Measurements from ENCODE around the gene MGAT5B. TPM values are rescaled to one million over a fixed set of nuclear protein-coding genes. Genes with fewer than 3 reads are reported as not detected.

The MGAT5B gene
- total and polyA plus RNA-seq, 10 donors = 0.02 to 2.0 (median 0.75) TPM

DNA sequence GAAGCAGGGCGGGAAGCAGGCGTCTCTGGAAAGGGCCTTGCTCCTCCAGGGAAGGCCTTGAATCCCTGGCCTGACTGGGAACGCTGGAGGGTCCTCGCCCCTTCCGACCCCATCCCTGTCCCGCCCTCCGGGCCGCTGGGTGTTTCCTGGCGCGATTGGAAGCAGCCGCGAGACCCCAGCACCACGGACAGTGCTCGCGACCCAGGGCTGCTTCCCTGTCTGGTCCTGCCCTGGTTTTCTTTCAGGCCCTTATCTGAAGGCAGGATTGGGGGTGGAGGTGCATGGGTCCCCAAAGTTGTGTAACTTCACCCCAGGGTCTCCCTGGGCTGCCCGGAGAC lies 2.1 kb downstream of the MGAT5B start:
- Histone ChIP-seq H3K9me3 (peaks cover 0 to 10% (median 8%) of the 10 kb centered on the region in 8 donors), H3K27me3 (replicated peaks in 1 of 7) (peaks cover 8 to 86% (median 35%) of the 10 kb centered on the region in 7 donors), H3K27ac (no peak overlapping the region), H3K36me3 (no peaks in the 10 kb centered on the region), H3K4me3 (no peak overlapping the region), H3K4me1 (peaks cover 0 to 29% (median 22%) of the 10 kb centered on the region in 6 donors)
- intact Hi-C loops (cut with DNase I; ENCODE audit: low total_unique reads) = loop anchor here (10.0 kb wide), 1 partner anchor 374 kb away; no protein-coding TSS in a partner anchor
- DNase-seq = no peak
- whole genome bisulfite sequencing, 5 donors = 18 to 46% (median 25%) methylated on average over 8 to 16 of the region's 16 CpGs
- TF ChIP-seq POLR2AphosphoS5 (IDR thresholded peaks at IDR 0.05) = no peak
- TF ChIP-seq, protein P1, sequence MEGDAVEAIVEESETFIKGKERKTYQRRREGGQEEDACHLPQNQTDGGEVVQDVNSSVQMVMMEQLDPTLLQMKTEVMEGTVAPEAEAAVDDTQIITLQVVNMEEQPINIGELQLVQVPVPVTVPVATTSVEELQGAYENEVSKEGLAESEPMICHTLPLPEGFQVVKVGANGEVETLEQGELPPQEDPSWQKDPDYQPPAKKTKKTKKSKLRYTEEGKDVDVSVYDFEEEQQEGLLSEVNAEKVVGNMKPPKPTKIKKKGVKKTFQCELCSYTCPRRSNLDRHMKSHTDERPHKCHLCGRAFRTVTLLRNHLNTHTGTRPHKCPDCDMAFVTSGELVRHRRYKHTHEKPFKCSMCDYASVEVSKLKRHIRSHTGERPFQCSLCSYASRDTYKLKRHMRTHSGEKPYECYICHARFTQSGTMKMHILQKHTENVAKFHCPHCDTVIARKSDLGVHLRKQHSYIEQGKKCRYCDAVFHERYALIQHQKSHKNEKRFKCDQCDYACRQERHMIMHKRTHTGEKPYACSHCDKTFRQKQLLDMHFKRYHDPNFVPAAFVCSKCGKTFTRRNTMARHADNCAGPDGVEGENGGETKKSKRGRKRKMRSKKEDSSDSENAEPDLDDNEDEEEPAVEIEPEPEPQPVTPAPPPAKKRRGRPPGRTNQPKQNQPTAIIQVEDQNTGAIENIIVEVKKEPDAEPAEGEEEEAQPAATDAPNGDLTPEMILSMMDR (IDR thresholded peaks at IDR 0.05 in 8 of 11, conservative IDR thresholded peaks at IDR 0.05 in 3 of 11) = no peak
- TF ChIP-seq POLR2A (IDR thresholded peaks at IDR 0.05) = no peak

DNA sequence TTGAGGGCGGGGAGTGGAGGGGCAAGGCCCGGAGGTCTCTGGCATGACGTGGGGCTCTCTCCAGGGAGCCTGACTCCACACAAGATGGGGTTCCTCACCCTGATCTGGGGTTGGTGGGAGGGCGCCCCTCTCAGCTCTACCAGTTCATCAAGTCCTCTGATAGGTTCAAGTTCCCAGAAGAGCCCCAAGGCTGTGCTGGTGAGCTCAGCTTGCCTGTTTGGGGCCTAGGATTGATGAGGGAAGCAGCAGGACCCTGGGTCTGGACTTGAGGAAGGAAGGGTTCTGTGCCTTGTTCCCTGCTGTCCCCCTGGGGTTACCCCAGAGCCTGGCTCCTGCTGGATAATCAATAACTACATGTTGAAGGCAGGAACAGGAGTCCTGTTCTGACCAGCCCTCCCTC lies 3.5 kb downstream of the MGAT5B start:
- WGBS, 5 donors = 88 to 93% (median 91%) methylated on average over 4 of the region's 4 CpGs
- Histone ChIP-seq H3K27me3 (replicated peaks in 1 of 7) (peaks cover 8 to 72% (median 35%) of the 10 kb centered on the region in 7 donors), H3K9me3 (peaks cover 0 to 18% (median 11%) of the 10 kb centered on the region in 8 donors), H3K4me3 (no peak overlapping the region), H3K4me1 (peaks cover 0 to 29% (median 22%) of the 10 kb centered on the region in 6 donors), H3K27ac (no peak overlapping the region), H3K36me3 (no peaks in the 10 kb centered on the region)
- intact Hi-C loops (cut with DNase I; ENCODE audit: low total_unique reads) = loop anchor here (10.0 kb wide), 1 partner anchor 373 kb away; no protein-coding TSS in a partner anchor
- TF ChIP-seq, protein P1 (IDR thresholded peaks at IDR 0.05 in 8 of 11, conservative IDR thresholded peaks at IDR 0.05 in 3 of 11) = no peak
- TF ChIP-seq POLR2AphosphoS5 (IDR thresholded peaks at IDR 0.05) (no peak), POLR2A (IDR thresholded peaks at IDR 0.05) (no peak)
- no peak for DNase-seq

GRCh38 chr17:76872221-76872873 lies 4.1 kb downstream of the MGAT5B start:
- H3K36me3 ChIP-seq = no peaks in the 10 kb centered on the region

DNA sequence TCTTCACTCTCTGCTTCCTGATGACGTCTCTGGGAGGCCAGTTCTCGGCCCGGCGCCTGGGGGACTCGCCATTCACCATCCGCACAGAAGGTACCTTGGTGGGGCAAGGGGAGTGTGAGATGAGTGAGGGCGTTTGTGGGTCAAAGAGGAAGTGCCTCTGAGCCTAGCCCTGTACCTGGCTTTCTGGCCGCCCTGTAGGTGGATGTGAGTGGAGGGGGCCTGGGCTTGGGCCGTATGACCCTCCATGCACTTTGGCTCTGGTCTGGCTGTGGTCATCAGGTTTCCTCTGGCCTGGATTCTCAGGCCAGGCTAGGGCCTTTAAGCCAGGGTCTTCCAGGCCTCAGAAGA lies 4.6 kb downstream of the MGAT5B start:
- no peak for DNase-seq
- peaks cover 8 to 69% (median 28%) of the 10 kb centered on the region in 7 donors for H3K27me3 ChIP-seq (replicated peaks in 1 of 7)
- TF ChIP-seq, protein P1 (IDR thresholded peaks at IDR 0.05 in 8 of 11, conservative IDR thresholded peaks at IDR 0.05 in 3 of 11) = no peak
- TF ChIP-seq POLR2AphosphoS5 (IDR thresholded peaks at IDR 0.05) (no peak), POLR2A (IDR thresholded peaks at IDR 0.05) (no peak)
- H3K4me3 ChIP-seq = no peak overlapping the region
- H3K36me3 ChIP-seq = no peaks in the 10 kb centered on the region
- intact Hi-C loops (cut with DNase I; ENCODE audit: low total_unique reads) = loop anchor here (10.0 kb wide), 1 partner anchor 372 kb away; no protein-coding TSS in a partner anchor
- peaks cover 0 to 22% (median 18%) of the 10 kb centered on the region in 6 donors for H3K4me1 ChIP-seq
- no peak overlapping the region for H3K27ac ChIP-seq
- H3K9me3 ChIP-seq = peaks cover 0 to 18% (median 11%) of the 10 kb centered on the region in 8 donors
- 60 to 74% (median 71%) methylated on average over 9 of the region's 9 CpGs for WGBS, 5 donors

More at GRCh38 chr17:76872221-76872873, 4.1 kb downstream of the MGAT5B start:
- H3K9me3 ChIP-seq = peaks cover 0 to 18% (median 11%) of the 10 kb centered on the region in 8 donors
- H3K27ac ChIP-seq = no peak overlapping the region
- DNase-seq = peak; percentile 51
- no peak for TF ChIP-seq POLR2AphosphoS5 (IDR thresholded peaks at IDR 0.05)
- no peak for TF ChIP-seq POLR2A (IDR thresholded peaks at IDR 0.05)
- TF ChIP-seq, protein P1 (IDR thresholded peaks at IDR 0.05 in 8 of 11, conservative IDR thresholded peaks at IDR 0.05 in 3 of 11) = no peak
- 34 to 57% (median 43%) methylated on average over 10 to 14 of the region's 14 CpGs for WGBS, 5 donors
- intact Hi-C loops (cut with DNase I; ENCODE audit: low total_unique reads) = loop anchor here (10.0 kb wide), 1 partner anchor 372 kb away; no protein-coding TSS in a partner anchor
- peaks cover 0 to 27% (median 22%) of the 10 kb centered on the region in 6 donors for H3K4me1 ChIP-seq
- peaks cover 8 to 72% (median 33%) of the 10 kb centered on the region in 7 donors for H3K27me3 ChIP-seq (replicated peaks in 1 of 7)
- no peak overlapping the region for H3K4me3 ChIP-seq
